ENCODE measurements around the gene SHLD2. TPM values are rescaled to one million over a fixed set of nuclear protein-coding genes. Genes with fewer than 3 reads are reported as not detected.
A peak's percentile ranks its signal among the peaks of the same experiment; 100 is the strongest.

SHLD2 gene
- total RNA-seq, 6 experiments from 2014 or later, result 22.5 to 33.2 (median 27.2) TPM

- no peak for DNase-seq
- Histone ChIP-seq H3K4me1 (peaks cover 0 to 57% (median 5%) of the 10 kb centered on the region in 4 donors), H3K27ac (no peak overlapping the region), H3K36me3 (peaks cover 0 to 91% (median 41%) of the 10 kb centered on the region in 4 donors), H3K4me3 (no peak overlapping the region), H3K9me3 (no peaks in the 10 kb centered on the region), H3K27me3 (no peaks in the 10 kb centered on the region)
- intact Hi-C loops (cut with DNase I), result no loop called here
- TF ChIP-seq, protein P1, sequence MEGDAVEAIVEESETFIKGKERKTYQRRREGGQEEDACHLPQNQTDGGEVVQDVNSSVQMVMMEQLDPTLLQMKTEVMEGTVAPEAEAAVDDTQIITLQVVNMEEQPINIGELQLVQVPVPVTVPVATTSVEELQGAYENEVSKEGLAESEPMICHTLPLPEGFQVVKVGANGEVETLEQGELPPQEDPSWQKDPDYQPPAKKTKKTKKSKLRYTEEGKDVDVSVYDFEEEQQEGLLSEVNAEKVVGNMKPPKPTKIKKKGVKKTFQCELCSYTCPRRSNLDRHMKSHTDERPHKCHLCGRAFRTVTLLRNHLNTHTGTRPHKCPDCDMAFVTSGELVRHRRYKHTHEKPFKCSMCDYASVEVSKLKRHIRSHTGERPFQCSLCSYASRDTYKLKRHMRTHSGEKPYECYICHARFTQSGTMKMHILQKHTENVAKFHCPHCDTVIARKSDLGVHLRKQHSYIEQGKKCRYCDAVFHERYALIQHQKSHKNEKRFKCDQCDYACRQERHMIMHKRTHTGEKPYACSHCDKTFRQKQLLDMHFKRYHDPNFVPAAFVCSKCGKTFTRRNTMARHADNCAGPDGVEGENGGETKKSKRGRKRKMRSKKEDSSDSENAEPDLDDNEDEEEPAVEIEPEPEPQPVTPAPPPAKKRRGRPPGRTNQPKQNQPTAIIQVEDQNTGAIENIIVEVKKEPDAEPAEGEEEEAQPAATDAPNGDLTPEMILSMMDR (IDR thresholded peaks at IDR 0.05), result no peak
- no peak for TF ChIP-seq POLR2A (IDR thresholded peaks at IDR 0.05)
- 62% methylated on average over 5 of the region's 5 CpGs for WGBS (ENCODE audit: insufficient coverage, low coverage, low lambda C conversion rate, missing lambda C conversion rate)
- ATAC-seq, result no peak
These were observed 30.4 kb upstream of the SHLD2 start for GRCh38 chr10:87064651-87065050.

DNA sequence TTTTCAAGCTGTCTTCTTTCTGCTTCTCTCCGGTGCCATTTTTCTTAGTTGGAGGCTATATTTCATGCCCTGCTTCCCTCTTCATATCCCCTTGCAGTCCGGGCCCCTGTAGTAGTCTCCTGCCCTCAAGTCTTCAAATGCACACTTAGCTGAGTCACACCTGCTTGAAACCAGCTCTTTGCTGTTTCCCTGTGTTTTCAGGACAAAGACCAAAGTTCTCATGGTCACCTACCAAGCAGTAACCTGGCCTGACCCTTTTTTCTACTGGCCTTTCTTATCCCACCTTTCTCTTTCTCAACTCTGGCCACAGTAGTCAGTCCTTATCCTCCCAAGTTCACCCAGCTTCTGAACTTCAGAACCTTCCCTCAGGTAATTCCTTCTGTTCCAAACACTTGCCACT lies 28.8 kb upstream of the SHLD2 start:
- TF ChIP-seq, protein P1 (IDR thresholded peaks at IDR 0.05), result no peak
- TF ChIP-seq POLR2A (IDR thresholded peaks at IDR 0.05), result no peak
- H3K9me3 ChIP-seq, result no peaks in the 10 kb centered on the region
- DNase-seq (no peak), ATAC-seq (peak; percentile 54 to 79 (median 76))
- WGBS (ENCODE audit: insufficient coverage, low coverage, low lambda C conversion rate, missing lambda C conversion rate), result 93% methylated on average over 2 of the region's 2 CpGs
- peaks cover 0 to 44% (median 3%) of the 10 kb centered on the region in 4 donors for H3K4me1 ChIP-seq
- H3K4me3 ChIP-seq, result no peak overlapping the region
- H3K36me3 ChIP-seq, result peaks cover 0 to 91% (median 35%) of the 10 kb centered on the region in 4 donors
- H3K27ac ChIP-seq, result peak overlapping the region in 2 of 3 donors; percentile 16 to 42
- intact Hi-C loops (cut with DNase I), result no loop called here
- no peaks in the 10 kb centered on the region for H3K27me3 ChIP-seq

- Histone ChIP-seq H3K27ac (peak overlapping the region in 1 of 3 donors; percentile 42), H3K4me1 (peaks cover 0 to 42% (median 3%) of the 10 kb centered on the region in 4 donors), H3K9me3 (no peaks in the 10 kb centered on the region), H3K36me3 (peaks cover 0 to 91% (median 35%) of the 10 kb centered on the region in 4 donors), H3K4me3 (no peak overlapping the region), H3K27me3 (no peaks in the 10 kb centered on the region)
- 71% methylated on average over 1 of the region's 1 CpG for WGBS (ENCODE audit: insufficient coverage, low coverage, low lambda C conversion rate, missing lambda C conversion rate)
- intact Hi-C loops (cut with DNase I), result no loop called here
- peak; percentile 26 to 64 (median 57) for ATAC-seq
- TF ChIP-seq POLR2A (IDR thresholded peaks at IDR 0.05), result no peak
- TF ChIP-seq, protein P1 (IDR thresholded peaks at IDR 0.05), result no peak
- DNase-seq, result no peak
These were observed 28.1 kb upstream of the SHLD2 start for GRCh38 chr10:87066865-87067264.

DNA sequence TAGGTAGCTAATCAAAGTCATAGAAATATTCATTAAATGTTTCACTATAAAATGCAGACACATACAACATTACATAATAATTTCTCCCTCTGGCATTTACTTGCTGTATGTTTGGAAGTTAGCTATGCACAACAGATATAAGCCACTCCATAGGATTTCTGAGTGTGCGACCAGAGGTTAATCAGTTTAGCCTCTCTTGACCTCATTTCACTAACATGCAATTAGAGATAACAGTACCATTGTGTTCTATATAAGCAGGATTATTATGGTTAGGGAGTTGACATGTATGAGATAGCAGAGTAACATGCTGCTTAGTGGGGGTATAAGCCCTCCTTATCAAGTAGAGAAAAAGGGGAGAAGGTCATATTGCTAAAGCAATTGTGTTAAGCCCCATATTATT lies 26.7 kb upstream of the SHLD2 start:
- peaks cover 0 to 91% (median 34%) of the 10 kb centered on the region in 4 donors for H3K36me3 ChIP-seq

More for the DNA sequence above, 26.7 kb upstream of the SHLD2 start:
- DNase-seq, result no peak
- no peak for ATAC-seq
- Histone ChIP-seq H3K9me3 (no peaks in the 10 kb centered on the region), H3K27me3 (no peaks in the 10 kb centered on the region), H3K4me1 (peaks cover 0 to 46% (median 5%) of the 10 kb centered on the region in 4 donors), H3K27ac (no peak overlapping the region), H3K4me3 (no peak overlapping the region)
- intact Hi-C loops (cut with DNase I), result no loop called here
- TF ChIP-seq, protein P1 (IDR thresholded peaks at IDR 0.05), result no peak
- no peak for TF ChIP-seq POLR2A (IDR thresholded peaks at IDR 0.05)
- 77% methylated on average over 1 of the region's 1 CpG for WGBS (ENCODE audit: insufficient coverage, low coverage, low lambda C conversion rate, missing lambda C conversion rate)
